Jurkat, Clone E6-1 (cell line): ENCODE measurements around the gene RHOJ. TPM values are rescaled to one million over a fixed set of nuclear protein-coding genes. Genes with fewer than 3 reads are reported as not detected.
"Not testable (repeated sequence)": the region's sequence is repeated elsewhere in the genome, so short reads cannot be mapped to it uniquely, and the experiment has no call there.

ENCODE experiments used
- DNase-seq: peaks from one replicate; pipeline ENCODE4 v3.0.0-alpha.2; 2011; ENCODE audit warnings: low read depth, low spot score
- H3K4me3 ChIP-seq: 2 replicates; pipeline ENCODE4 v1.5.1; 2011; ENCODE audit warnings: mild to moderate bottlenecking, low read length, control low read depth, moderate library complexity
- polyA plus RNA-seq: library from polyadenylated mRNA; unstranded; fragments of >200 nt; gene quantifications from one replicate; pipeline ENCODE4 v1.2.1, GENCODE V29; 2012; ENCODE audit warnings: missing spikeins; ENCODE audit not compliant: insufficient read length, insufficient read depth

RHOJ gene
- not detected for polyA plus RNA-seq

DNA sequence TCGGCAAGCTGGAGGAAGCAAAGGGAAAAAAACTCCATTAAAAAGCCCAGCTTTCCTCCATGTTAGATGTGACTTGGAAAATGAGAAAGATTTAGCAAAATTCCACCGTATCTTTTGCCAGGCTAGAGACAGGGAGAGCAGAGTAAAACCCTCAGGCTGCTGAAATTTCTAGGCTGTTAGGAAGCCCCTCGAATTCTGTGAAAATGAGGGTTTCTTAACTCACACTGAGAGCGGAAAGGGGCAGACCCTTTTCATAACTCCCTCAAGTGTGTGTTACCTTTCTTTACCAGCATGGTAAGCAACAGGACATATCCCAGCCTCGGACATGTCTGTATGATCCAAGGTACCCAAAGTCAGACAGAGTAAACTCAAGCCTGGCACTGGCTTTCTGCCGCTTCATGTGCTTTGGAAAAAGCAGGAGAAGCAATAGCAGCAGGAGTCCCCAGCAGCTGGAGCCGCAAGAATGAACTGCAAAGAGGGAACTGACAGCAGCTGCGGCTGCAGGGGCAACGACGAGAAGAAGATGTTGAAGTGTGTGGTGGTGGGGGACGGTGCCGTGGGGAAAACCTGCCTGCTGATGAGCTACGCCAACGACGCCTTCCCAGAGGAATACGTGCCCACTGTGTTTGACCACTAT, at the start of gene RHOJ:
Gene RHOJ, plus strand, starts transcription at position 37 of the 637 bp plus-strand sequence. Its CDS starts 427 bp downstream, at position 464.
- no peak for DNase-seq
- no peak within 1 kb of the TSS for H3K4me3 ChIP-seq

DNA sequence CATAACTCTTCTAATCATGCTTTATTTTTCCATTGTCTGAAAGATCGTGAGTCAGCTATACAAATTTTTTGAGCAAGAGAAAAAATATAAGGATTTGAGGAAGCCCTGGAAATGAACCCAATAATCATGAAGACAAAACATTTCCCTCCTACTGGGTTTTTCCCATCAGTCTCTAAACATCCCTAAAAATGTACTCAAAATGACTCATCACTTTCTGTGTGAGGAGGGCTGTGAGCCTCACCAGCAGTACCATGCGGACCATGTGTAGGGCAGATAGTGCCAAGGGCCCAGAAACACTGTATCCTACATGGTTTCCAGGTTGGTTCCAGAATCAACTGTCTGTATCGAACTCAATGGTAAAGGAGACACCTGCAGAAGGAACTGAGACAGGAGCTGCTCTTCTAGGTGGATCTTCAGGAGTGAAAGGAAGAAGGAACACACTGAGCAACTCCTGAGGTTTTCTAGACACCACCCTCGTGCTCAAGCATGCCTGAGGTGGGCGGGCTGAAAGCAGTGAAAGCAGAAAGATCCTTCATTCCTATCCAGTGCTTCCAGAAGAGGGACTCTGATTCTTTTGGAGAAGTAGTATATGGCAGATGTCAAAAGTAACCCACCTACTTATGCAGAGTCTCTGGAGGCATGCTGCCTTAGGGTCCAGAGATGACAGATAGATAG, 48.6 kb upstream of the RHOJ start:
- DNase-seq, result no peak
- no peak overlapping the region for H3K4me3 ChIP-seq

DNA sequence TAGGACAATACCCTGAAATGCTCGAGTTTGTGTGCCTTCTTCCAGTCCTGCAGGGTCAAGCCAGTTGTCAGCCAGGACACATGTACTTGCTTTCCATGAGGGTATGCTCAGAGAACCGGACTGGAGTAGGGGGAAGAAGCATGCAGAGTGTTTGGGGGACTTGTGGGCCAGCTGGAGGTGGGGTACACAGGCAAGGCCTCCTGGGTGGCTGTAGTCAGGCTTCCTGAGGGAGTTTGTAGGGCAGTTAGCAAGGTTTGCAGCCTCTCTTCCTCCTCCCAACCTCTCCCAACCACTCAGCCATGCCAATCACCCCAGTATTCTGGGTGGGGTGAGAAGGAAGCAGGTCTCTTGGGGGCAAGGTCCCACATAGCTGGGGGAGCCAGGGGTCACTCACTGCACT, 47.0 kb upstream of the RHOJ start:
- no peak for DNase-seq
- H3K4me3 ChIP-seq, result no peak overlapping the region

DNA sequence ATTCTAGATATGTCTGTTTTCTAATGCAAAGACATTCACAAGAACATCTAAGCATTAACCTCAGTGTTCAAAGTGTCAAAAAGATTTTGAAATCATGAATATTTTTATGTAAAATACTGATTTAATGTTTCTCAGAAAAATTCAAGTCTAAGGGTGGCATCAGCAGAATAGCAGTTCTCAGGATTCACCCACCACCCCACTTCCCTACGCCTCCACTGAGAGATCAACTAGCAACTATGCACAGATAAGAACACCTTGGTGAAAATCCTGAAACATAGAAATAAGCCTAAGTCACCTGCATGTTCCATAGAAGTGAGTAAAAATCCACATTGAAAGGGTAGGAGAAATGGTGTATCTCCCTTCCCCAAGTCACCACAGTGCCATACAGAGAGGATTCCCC, 40.9 kb upstream of the RHOJ start:
- H3K4me3 ChIP-seq, result no peak overlapping the region
- DNase-seq, result no peak

DNA sequence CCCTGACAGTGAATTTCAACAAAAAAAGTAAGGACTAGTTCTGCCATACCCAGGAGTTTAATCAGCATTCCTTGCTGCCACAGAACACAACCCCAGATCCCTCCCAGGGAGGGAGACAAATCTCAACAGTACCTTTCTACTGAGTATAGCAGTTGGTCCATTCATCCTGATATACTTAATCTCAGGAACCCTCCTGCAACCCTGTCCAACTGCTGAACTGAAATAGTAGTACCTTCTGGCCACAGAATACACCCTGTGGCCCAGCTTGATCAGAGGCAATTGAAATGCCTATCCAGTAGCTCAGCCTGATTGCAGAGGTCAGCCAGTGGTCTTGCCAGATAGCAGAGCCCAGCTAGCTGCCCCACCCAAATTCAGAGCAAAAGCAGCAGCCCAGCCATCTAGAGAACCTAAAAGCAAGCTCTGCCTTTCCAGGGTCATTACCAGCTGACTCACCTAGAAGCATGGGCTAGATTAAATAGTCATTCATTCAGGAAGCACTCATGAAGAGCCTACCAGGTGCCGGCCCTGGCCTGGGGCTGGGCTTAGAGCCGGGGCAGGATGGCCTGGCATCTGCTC, 40.0 kb upstream of the RHOJ start:
- no peak overlapping the region for H3K4me3 ChIP-seq
- no peak for DNase-seq

DNA sequence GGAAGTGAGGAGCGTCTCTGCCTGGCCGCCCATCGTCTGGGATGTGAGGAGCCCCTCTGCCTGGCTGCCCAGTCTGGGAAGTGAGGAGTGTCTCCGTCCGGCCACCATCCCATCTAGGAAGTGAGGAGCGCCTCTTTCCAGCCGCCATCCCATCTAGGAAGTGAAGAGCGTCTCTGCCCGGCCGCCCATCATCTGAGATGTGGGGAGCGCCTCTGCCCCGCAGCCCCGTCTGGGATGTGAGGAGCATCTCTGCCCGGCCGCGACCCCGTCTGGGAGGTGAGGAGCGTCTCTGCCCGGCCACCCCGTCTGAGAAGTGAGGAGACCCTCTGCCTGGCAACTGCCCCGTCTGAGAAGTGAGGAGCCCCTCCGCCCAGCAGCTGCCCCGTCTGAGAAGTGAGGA, 39.0 kb upstream of the RHOJ start:
- not testable (repeated sequence) for DNase-seq, H3K4me3 ChIP-seq

DNA sequence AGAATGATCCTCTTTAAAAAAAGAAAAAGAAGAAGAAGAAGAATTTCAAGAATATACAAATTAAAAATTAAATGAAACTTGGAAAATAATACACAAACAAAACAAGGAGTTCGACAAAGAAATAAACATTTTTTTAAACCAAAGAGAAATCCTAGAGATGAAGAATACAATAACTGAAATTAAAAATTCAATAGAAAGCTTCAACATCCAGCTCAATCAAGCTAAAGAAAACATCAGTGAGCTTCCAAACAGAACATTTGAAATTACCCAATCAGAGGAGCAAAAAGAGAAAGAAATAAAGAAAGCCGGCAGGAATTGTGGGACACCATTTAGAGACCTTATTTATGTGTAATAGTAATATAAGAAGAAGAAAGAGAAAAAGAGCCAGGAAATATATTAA, 37.2 kb upstream of the RHOJ start:
- no peak overlapping the region for H3K4me3 ChIP-seq
- no peak for DNase-seq

DNA sequence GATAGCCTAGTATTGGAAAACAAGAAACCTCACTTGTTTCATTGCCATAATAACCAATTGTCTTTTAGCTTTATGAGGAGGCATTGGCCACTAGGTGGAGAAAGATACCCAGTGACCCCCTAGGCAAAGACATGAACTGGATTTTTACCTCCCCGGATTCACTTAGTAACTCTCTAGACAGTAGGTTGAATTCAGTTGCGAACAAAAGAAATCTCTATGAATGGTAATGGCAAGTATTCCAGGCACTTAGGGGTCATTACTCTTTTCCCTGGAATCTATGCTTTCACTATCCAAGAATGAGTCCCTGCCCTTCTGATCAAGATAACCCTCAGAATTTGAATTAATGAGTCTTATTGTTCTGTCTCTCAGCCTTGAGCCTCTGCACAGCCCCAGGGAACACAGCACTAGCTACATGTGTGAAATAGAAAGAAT, 29.5 kb upstream of the RHOJ start:
- H3K4me3 ChIP-seq, result no peak overlapping the region
- peak; percentile 11 for DNase-seq

DNA sequence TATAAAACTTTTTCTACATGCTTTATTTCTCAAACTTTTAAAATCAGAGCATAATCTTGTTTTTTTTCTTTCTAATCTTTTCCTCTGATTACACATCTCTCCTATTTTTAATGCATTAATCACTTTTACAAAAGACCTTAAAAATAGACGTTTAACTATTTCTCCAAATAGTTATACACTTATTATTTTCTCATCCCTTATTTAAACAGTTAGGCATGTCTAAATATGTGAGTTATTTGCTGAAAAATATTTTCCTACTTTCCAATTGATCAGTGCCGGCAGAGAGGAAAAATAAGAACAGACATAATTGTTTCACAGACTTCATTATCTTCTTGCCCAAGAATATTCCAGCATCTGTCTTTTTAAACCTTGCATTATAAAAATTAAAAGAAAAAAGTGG, 28.7 kb upstream of the RHOJ start:
- H3K4me3 ChIP-seq, result no peak overlapping the region
- no peak for DNase-seq

DNA sequence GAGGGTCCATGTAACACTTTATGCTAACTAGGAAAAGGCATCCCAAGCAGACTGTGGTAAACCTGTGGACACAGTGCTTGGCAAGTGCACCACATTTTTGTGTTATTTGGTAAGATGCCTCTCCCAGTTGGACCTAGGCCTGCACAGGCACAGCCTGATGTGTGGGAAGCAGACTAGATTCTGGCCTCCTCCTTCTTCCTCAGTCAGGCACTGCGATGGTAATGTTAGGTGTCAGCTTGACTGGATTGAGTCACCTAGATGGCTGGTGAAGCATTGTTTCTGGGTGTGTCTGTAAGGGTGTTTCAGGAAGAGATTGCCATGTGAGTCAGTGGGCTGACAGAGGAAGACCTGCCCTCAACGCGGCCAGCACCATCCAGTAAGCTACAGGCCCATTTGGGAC, 25.3 kb upstream of the RHOJ start:
- DNase-seq, result no peak
- H3K4me3 ChIP-seq, result no peak overlapping the region

DNA sequence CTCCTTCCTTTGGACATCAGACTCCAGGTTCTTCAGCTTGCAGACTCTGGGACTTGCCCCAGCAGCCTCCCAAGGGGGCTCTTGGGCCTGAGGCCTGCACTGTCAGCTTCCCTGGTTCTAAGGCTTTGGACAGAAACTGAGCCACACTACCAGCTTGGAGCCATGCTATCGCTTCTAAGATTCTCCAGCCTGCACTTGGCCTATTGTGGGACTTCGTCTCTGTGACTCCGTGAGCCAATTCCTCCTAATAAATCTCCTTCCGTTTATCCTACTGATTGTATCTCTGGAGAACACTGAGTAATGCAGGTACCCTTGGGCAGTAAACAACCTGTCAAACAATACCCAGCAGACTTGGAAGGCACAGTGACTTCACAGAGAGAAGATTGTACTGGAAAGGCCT, 24.9 kb upstream of the RHOJ start:
- DNase-seq, result no peak

DNA sequence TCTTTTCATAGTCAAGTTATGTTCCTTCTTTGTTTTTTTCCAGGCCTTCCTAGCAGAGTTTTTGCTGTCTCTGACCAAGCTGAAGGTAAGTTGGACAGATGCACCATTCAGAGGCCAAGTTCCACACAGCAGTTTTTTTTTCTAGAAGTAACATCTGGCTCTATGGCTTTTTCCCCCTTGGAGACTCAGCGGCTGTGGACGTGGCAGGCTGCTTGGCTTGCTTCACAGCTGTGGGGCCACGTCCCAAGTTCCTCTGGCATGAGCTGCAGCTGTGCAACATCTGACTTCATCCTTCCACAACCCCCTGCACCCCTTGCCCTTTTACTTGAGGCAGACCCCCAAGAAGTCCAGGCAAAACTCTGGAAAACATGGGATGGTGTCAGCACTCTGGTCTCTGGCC, 24.2 kb upstream of the RHOJ start:
- no peak for DNase-seq
- no peak overlapping the region for H3K4me3 ChIP-seq

More for the DNA sequence above, 24.9 kb upstream of the RHOJ start:
- no peak overlapping the region for H3K4me3 ChIP-seq

DNA sequence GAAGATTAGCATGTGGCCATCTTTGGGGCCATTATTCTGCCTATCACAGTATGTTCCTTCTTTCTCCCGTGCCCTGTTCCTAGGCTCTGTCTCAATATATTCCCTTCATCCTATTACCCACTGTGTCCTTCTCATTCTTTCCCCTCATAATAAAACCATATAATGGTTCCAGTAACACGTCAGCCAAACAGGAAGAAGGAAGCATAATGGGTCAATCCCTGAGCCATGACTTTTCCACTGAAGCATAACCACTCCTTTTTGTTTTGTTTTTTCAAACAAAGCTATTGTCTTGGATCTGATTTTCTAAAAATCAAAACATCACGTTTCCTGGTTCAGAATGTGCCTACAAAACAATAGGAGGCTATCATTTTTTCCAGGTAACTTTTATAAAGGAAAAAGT, 21.3 kb upstream of the RHOJ start:
- no peak for DNase-seq
- H3K4me3 ChIP-seq, result no peak overlapping the region

DNA sequence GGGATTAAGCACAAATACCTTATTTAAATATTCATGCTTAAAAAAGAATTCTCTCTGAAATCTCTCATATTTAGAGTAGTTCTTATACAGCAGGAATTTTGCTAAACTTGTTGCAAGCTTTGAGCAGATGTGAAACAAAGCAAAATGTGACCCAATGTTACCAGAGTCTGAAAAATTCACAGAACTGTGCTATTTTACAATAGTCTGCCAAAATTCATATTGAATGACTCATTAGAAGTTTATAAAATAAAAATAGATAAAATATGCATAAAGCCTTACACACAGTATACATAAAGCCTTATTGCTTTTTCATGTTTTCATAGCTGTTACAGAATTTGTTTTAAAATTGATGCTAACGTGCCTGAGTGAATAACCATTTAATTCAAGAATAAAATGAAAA, 17.8 kb upstream of the RHOJ start:
- DNase-seq, result no peak

DNA sequence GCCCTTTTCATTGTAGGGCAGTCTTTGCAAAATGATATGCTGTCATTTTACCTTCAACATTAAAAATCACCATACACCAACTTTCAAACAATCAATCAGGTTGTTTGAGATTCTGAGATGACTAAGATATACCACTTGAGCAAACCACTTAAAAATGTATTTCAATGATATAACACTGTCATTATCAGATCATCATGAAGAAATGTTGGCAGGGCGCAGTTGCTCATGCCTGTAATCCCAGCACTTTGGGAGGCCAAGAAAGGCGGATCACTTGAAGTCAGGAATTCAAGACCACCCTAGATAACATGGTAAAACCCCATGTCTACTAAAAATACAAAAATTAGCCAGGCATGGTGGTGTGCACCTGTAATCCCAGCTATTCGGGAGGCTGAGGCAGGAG, 13.0 kb upstream of the RHOJ start:
- H3K4me3 ChIP-seq, result no peak overlapping the region
- no peak for DNase-seq

More for the DNA sequence above, 17.8 kb upstream of the RHOJ start:
- H3K4me3 ChIP-seq, result no peak overlapping the region

DNA sequence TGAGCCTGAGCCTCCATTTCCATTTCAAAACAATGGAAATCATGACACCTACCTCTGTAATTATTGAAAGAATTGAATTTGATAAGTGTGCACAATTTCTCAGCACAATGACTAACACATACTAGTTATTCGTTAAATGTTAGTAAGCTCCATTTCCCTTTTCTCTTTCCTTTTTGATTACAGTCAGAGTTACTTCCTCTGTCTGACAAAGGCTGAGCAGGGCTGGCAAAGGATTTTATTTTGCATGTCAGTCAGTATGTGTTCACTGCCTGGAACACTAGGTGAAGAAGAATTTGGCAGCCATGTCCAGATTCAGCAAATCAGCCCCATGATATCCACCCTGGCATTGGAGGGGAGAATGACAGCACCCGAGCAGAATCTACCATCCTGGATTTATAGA, 12.2 kb upstream of the RHOJ start:
- H3K4me3 ChIP-seq, result no peak overlapping the region
- no peak for DNase-seq

DNA sequence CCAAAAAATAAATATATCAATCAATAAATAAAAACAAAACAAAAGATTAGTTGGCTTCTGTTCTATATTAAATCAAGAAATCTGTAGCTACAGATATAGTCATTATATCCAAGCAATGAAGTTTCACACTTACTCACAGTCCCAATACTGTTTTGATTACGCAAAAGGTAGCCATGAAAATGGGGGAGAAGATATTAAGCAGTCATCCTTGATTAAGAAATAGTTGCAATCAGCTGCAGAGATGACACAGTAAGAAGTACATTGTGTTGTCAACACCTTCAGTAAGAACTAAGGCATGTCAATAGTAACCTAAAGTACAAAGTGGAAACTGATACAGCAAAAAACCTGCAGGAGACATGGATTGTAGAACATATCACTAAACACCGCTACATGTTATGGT, 11.0 kb upstream of the RHOJ start:
- no peak for DNase-seq
- no peak overlapping the region for H3K4me3 ChIP-seq

DNA sequence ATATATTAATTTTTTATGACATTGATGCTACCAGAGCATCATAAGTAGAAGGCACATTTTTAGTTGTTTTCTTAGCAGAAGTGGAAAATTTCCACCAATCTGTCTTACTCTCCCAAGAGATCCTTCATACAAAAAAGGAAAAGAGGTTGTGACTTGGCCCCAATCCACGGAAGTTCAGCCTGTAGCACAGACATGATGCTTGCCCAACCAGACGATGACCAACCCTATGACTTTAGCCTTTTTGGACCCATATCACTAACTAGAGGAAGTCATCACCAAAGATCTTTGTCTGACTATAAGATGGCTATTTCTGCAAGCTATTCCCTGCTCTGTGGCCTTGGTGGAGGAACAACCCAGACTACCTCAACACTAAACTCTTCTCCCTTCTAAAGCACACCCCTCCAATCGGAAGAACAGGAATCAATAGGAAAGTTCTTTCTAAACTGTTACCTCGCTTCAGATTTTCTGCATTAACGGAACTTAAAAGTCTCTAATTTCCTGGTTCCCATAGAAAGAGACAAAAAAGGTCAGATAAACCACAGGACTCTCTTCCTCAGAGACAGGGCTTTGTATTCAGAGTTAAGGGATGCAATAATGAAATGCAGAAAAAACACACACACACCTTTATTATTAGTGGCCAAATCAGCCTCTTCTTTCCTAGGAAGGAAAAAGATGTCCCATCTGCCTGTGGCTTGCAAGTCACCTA, 4.1 kb upstream of the RHOJ start:
- no peak for DNase-seq
- no peak overlapping the region for H3K4me3 ChIP-seq

DNA sequence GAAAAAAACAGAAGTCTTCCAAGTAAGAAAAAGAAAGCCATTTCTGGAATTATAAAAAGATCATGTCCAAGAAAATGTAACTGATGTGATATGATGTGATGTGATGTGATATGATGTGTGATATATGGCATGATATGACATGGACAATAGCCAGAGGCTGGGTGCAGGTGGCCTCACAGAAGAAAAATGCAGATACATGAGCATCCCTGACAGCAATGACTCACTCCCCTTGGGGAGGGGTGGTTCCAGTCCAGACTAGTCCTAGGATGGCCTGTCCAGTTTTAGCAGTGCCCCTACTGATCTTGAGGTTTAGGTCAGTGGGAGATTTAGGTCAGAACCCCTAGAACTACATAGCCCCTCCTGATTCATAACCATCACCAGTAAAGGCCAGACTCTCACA, 3.5 kb upstream of the RHOJ start:
- DNase-seq, result no peak
- H3K4me3 ChIP-seq, result no peak overlapping the region

DNA sequence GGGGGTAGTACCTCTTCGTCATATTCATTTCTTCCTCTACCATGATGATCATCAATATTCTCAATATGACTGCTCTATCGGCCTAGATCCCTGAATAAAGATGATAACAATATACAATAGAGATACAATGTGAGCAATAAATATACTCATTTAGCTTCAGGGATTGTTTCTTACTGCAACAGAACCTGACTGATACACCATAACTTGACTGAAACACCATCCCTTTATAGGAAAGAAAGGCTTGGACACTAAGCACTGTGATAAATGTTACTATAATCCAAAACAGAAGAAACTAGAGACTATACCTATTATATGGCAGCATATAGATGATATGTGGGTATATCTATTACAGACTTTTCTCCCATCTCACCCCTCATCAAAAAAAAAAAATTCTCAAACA, 1.2 kb upstream of the RHOJ start:
- DNase-seq, result no peak
- H3K4me3 ChIP-seq, result no peak overlapping the region
